HEK293 (cell line): ENCODE data around the gene BIRC7.

Source experiments
- ZNF366 ChIP-seq: fragments of 450-650 bp; formaldehyde crosslinking; conservative IDR thresholded peaks from 2 replicates; pipeline ENCODE4 v1.5.1; 2016; ENCODE audit warnings: missing biosample characterization, missing genetic modification characterization
- TF ChIP-seq, protein P1 (sequence below): fragments of 450-650 bp; formaldehyde crosslinking; IDR thresholded peaks from 2 replicates; pipeline ENCODE4 v1.5.1; 2017; ENCODE audit warnings: missing biosample characterization, missing genetic modification characterization

DNA sequence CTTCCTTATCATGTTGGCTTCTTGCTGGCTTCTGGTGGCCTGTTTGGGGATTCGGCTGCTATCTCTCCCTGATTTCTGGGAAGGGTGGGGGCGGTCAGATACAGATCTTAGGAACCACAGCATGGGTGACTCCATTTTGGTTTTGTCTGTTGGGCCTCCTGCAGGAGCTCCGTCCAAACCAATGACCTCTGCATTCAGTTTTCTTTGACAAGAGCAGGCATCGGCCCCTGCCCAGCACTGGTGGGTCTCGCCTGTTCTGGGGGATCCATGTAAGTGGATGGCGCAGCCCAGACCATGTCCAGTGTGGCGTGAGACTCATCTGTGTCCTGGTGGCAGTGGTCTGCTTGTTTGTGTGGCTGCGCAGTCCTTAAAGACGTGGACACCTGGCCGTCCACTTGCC lies 28.3 kb downstream of the BIRC7 start:
- TF ChIP-seq, protein P1, sequence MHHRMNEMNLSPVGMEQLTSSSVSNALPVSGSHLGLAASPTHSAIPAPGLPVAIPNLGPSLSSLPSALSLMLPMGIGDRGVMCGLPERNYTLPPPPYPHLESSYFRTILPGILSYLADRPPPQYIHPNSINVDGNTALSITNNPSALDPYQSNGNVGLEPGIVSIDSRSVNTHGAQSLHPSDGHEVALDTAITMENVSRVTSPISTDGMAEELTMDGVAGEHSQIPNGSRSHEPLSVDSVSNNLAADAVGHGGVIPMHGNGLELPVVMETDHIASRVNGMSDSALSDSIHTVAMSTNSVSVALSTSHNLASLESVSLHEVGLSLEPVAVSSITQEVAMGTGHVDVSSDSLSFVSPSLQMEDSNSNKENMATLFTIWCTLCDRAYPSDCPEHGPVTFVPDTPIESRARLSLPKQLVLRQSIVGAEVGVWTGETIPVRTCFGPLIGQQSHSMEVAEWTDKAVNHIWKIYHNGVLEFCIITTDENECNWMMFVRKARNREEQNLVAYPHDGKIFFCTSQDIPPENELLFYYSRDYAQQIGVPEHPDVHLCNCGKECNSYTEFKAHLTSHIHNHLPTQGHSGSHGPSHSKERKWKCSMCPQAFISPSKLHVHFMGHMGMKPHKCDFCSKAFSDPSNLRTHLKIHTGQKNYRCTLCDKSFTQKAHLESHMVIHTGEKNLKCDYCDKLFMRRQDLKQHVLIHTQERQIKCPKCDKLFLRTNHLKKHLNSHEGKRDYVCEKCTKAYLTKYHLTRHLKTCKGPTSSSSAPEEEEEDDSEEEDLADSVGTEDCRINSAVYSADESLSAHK: no peak
- no peak for TF ChIP-seq ZNF366
